Activated CD8-positive, alpha-beta T cell treated with anti-CD3 and anti-CD28 coated beads, Interleukin-2, amount 10 ng/mL, durations not matched to agents 7 days and 5 days (primary cell): ENCODE measurements around the gene LCE1D. TPM values are rescaled to one million over a fixed set of nuclear protein-coding genes. Genes with fewer than 3 reads are reported as not detected.

Source experiments
- ATAC-seq: fragments of 150-1000 bp; cut with Tn5 transposase; one replicate; pipeline ENCODE4 v1.10.0; 2021; ENCODE audit warnings: moderate library complexity
- CTCF ChIA-PET: fragments of 350-600 bp; sonication (Branson Sonifier 250); formaldehyde crosslinking; loops from one replicate; lab custom pipeline; 2021; ENCODE audit warnings: antibody characterized with exemption; lab: Charles Lee
- POLR2A ChIA-PET: fragments of 350-600 bp; sonication (Branson Sonifier 250); formaldehyde crosslinking; loops from one replicate; lab custom pipeline; 2021; ENCODE audit warnings: antibody characterized with exemption; lab: Charles Lee
- DNase-seq: peaks from one replicate; pipeline ENCODE4 v3.0.0-alpha.2; 2020
- H3K27ac Mint-ChIP-seq: one replicate; pipeline ENCODE4 v1.8.0; 2021; ENCODE audit warnings: mild to moderate bottlenecking, mixed read lengths
- H3K27me3 Mint-ChIP-seq: one replicate; pipeline ENCODE4 v1.8.0; 2021; ENCODE audit warnings: low read depth, mixed read lengths
- H3K36me3 Mint-ChIP-seq: one replicate; pipeline ENCODE4 v1.8.0; 2021; ENCODE audit warnings: low read depth, mixed read lengths
- H3K4me1 Mint-ChIP-seq: one replicate; pipeline ENCODE4 v1.8.0; 2021; ENCODE audit warnings: low read depth, mixed read lengths
- H3K4me3 Mint-ChIP-seq: one replicate; pipeline ENCODE4 v1.8.0; 2021; ENCODE audit warnings: mild to moderate bottlenecking, mixed read lengths
- H3K9me3 Mint-ChIP-seq: one replicate; pipeline ENCODE4 v1.8.0; 2022; ENCODE audit warnings: mixed read lengths; ENCODE audit not compliant: insufficient read depth
- total RNA-seq, 2 experiments: library from RNA; stranded (reverse); gene quantifications; one replicate each; pipeline ENCODE4 v1.2.3, GENCODE V29; 2021

Gene LCE1D
- total RNA-seq = not detected

- no peaks in the 10 kb centered on the region for H3K9me3 Mint-ChIP-seq
- CTCF ChIA-PET = no interaction called here
- no peak within 1 kb of the TSS for H3K4me3 Mint-ChIP-seq
- H3K36me3 Mint-ChIP-seq = no peaks in the 10 kb centered on the region
- DNase-seq (no peak), ATAC-seq (no peak)
- peaks cover 2% of the 10 kb centered on the region for H3K27me3 Mint-ChIP-seq
- H3K4me1 Mint-ChIP-seq = no peaks in the 10 kb centered on the region
- POLR2A ChIA-PET = no interaction called here
- H3K27ac Mint-ChIP-seq = no peak within 1 kb of the TSS
Observed at GRCh38 chr1:152796421-152796820, at the start of gene LCE1D. LCE1D (plus strand) TSS chr1:152796721; CDS start chr1:152797795, 1,074 bp downstream.

- H3K36me3 Mint-ChIP-seq = no peaks in the 10 kb centered on the region
- ATAC-seq (no peak), DNase-seq (no peak)
- no peaks in the 10 kb centered on the region for H3K4me1 Mint-ChIP-seq
- no peak overlapping the region for H3K27ac Mint-ChIP-seq
- H3K27me3 Mint-ChIP-seq = peaks cover 14% of the 10 kb centered on the region
- H3K9me3 Mint-ChIP-seq = no peaks in the 10 kb centered on the region
- ChIA-PET POLR2A (no interaction called here), CTCF (no interaction called here)
- H3K4me3 Mint-ChIP-seq = no peak overlapping the region
Observed at GRCh38 chr1:152747831-152748230, 48.7 kb upstream of the LCE1D start.

GRCh38 chr1:152752225-152752624 is 44.3 kb upstream of the LCE1D start:
- H3K4me3 Mint-ChIP-seq = no peak overlapping the region
- no peaks in the 10 kb centered on the region for H3K9me3 Mint-ChIP-seq
- DNase-seq (no peak), ATAC-seq (no peak)
- H3K4me1 Mint-ChIP-seq = no peaks in the 10 kb centered on the region
- CTCF ChIA-PET = interaction anchor here (1.4 kb wide), 1 partner anchor 20 kb away, joined by 3 read pairs; no protein-coding TSS in a partner anchor
- H3K36me3 Mint-ChIP-seq = no peaks in the 10 kb centered on the region
- H3K27me3 Mint-ChIP-seq = peaks cover 15% of the 10 kb centered on the region
- POLR2A ChIA-PET = no interaction called here
- H3K27ac Mint-ChIP-seq = no peak overlapping the region

GRCh38 chr1:152753586-152753985 is 42.9 kb upstream of the LCE1D start:
- POLR2A ChIA-PET = no interaction called here
- H3K36me3 Mint-ChIP-seq = no peaks in the 10 kb centered on the region
- no peak overlapping the region for H3K27ac Mint-ChIP-seq
- H3K27me3 Mint-ChIP-seq = peaks cover 12% of the 10 kb centered on the region
- H3K4me3 Mint-ChIP-seq = no peak overlapping the region
- CTCF ChIA-PET = no interaction called here
- ATAC-seq (no peak), DNase-seq (no peak)
- H3K4me1 Mint-ChIP-seq = no peaks in the 10 kb centered on the region
- no peaks in the 10 kb centered on the region for H3K9me3 Mint-ChIP-seq

- Mint-ChIP-seq H3K4me3 (no peak overlapping the region), H3K9me3 (no peaks in the 10 kb centered on the region), H3K27ac (no peak overlapping the region), H3K36me3 (no peaks in the 10 kb centered on the region), H3K27me3 (peaks cover 3% of the 10 kb centered on the region), H3K4me1 (no peaks in the 10 kb centered on the region)
- CTCF ChIA-PET = no interaction called here
- ATAC-seq (no peak), DNase-seq (no peak)
- POLR2A ChIA-PET = no interaction called here
Observed at GRCh38 chr1:152756872-152757271, 39.6 kb upstream of the LCE1D start.

GRCh38 chr1:152757747-152758146 is 38.8 kb upstream of the LCE1D start, which contains the start of gene KPRP:
KPRP (plus strand) TSS chr1:152758025; CDS start chr1:152759589, 1,564 bp downstream.
- H3K4me3 Mint-ChIP-seq = no peak within 1 kb of the TSS
- H3K36me3 Mint-ChIP-seq = no peaks in the 10 kb centered on the region
- ChIA-PET POLR2A (no interaction called here), CTCF (no interaction called here)
- H3K4me1 Mint-ChIP-seq = no peaks in the 10 kb centered on the region
- no peak for DNase-seq
- H3K27ac Mint-ChIP-seq = no peak within 1 kb of the TSS
- peaks cover 2% of the 10 kb centered on the region for H3K27me3 Mint-ChIP-seq
- H3K9me3 Mint-ChIP-seq = no peaks in the 10 kb centered on the region
- no peak for ATAC-seq

GRCh38 chr1:152758636-152759035 is 37.9 kb upstream of the LCE1D start:
- ATAC-seq (no peak), DNase-seq (no peak)
- ChIA-PET POLR2A (no interaction called here), CTCF (no interaction called here)
- Mint-ChIP-seq H3K27me3 (no peaks in the 10 kb centered on the region), H3K9me3 (no peaks in the 10 kb centered on the region), H3K27ac (no peak overlapping the region), H3K36me3 (no peaks in the 10 kb centered on the region), H3K4me3 (no peak overlapping the region), H3K4me1 (no peaks in the 10 kb centered on the region)

GRCh38 chr1:152759453-152760173 is 36.9 kb upstream of the LCE1D start:
- no peaks in the 10 kb centered on the region for H3K27me3 Mint-ChIP-seq
- ATAC-seq (no peak), DNase-seq (no peak)
- H3K9me3 Mint-ChIP-seq = no peaks in the 10 kb centered on the region
- no peak overlapping the region for H3K27ac Mint-ChIP-seq
- ChIA-PET CTCF (no interaction called here), POLR2A (no interaction called here)
- no peak overlapping the region for H3K4me3 Mint-ChIP-seq
- no peaks in the 10 kb centered on the region for H3K4me1 Mint-ChIP-seq
- H3K36me3 Mint-ChIP-seq = no peaks in the 10 kb centered on the region

- Mint-ChIP-seq H3K27ac (no peak overlapping the region), H3K9me3 (no peaks in the 10 kb centered on the region), H3K27me3 (no peaks in the 10 kb centered on the region), H3K4me3 (no peak overlapping the region), H3K4me1 (no peaks in the 10 kb centered on the region), H3K36me3 (no peaks in the 10 kb centered on the region)
- DNase-seq (no peak), ATAC-seq (no peak)
- ChIA-PET CTCF (no interaction called here), POLR2A (no interaction called here)
Observed at GRCh38 chr1:152760551-152761190, 35.9 kb upstream of the LCE1D start.

GRCh38 chr1:152761609-152762213 is 34.8 kb upstream of the LCE1D start:
- Mint-ChIP-seq H3K4me1 (no peaks in the 10 kb centered on the region), H3K36me3 (no peaks in the 10 kb centered on the region), H3K4me3 (no peak overlapping the region), H3K27ac (no peak overlapping the region), H3K9me3 (no peaks in the 10 kb centered on the region), H3K27me3 (no peaks in the 10 kb centered on the region)
- ATAC-seq (no peak), DNase-seq (no peak)
- ChIA-PET CTCF (no interaction called here), POLR2A (no interaction called here)

GRCh38 chr1:152768847-152769533 is 27.5 kb upstream of the LCE1D start:
- no peaks in the 10 kb centered on the region for H3K4me1 Mint-ChIP-seq
- DNase-seq = no peak
- no peaks in the 10 kb centered on the region for H3K36me3 Mint-ChIP-seq
- H3K27ac Mint-ChIP-seq = no peak overlapping the region
- H3K4me3 Mint-ChIP-seq = no peak overlapping the region
- H3K9me3 Mint-ChIP-seq = no peaks in the 10 kb centered on the region
- POLR2A ChIA-PET = no interaction called here
- H3K27me3 Mint-ChIP-seq = peaks cover 5% of the 10 kb centered on the region
- CTCF ChIA-PET = no interaction called here
- no peak for ATAC-seq

GRCh38 chr1:152770411-152770810 is 26.1 kb upstream of the LCE1D start:
- peaks cover 4% of the 10 kb centered on the region for H3K9me3 Mint-ChIP-seq
- H3K27ac Mint-ChIP-seq = no peak overlapping the region
- no peak overlapping the region for H3K4me3 Mint-ChIP-seq
- peaks cover 5% of the 10 kb centered on the region for H3K27me3 Mint-ChIP-seq
- ATAC-seq = no peak
- H3K36me3 Mint-ChIP-seq = no peaks in the 10 kb centered on the region
- H3K4me1 Mint-ChIP-seq = no peaks in the 10 kb centered on the region
- CTCF ChIA-PET = no interaction called here
- no peak for DNase-seq
- POLR2A ChIA-PET = no interaction called here
